ENCODE results near the gene CAPN10.

Gene CAPN10

GRCh38 chr2:240618776-240619175 lies 32.2 kb downstream of the CAPN10 start:
- in situ Hi-C loops (cut with HindIII; ENCODE audit: low sequenced_read_pairs): no loop called here
- H3K4me3 ChIP-seq (ENCODE audit: low read depth, low read length): no peak overlapping the region
- no peak for DNase-seq (ENCODE audit: low read depth, low spot score)
- TF ChIP-seq CTCF (IDR thresholded peaks at IDR 0.05; ENCODE audit: low read depth, low read length): no peak

GRCh38 chr2:240619506-240620148 lies 33.1 kb downstream of the CAPN10 start:
- no peak overlapping the region for H3K4me3 ChIP-seq (ENCODE audit: low read depth, low read length)
- no peak for DNase-seq (ENCODE audit: low read depth, low spot score)
- TF ChIP-seq CTCF (IDR thresholded peaks at IDR 0.05; ENCODE audit: low read depth, low read length): no peak
- in situ Hi-C loops (cut with HindIII; ENCODE audit: low sequenced_read_pairs): no loop called here

GRCh38 chr2:240620149-240620731 lies 33.7 kb downstream of the CAPN10 start:
- H3K4me3 ChIP-seq (ENCODE audit: low read depth, low read length): no peak overlapping the region

GRCh38 chr2:240620859-240621258 lies 34.3 kb downstream of the CAPN10 start:
- TF ChIP-seq CTCF (IDR thresholded peaks at IDR 0.05; ENCODE audit: low read depth, low read length): no peak
- in situ Hi-C loops (cut with HindIII; ENCODE audit: low sequenced_read_pairs): no loop called here
- H3K4me3 ChIP-seq (ENCODE audit: low read depth, low read length): no peak overlapping the region
- no peak for DNase-seq (ENCODE audit: low read depth, low spot score)

More at GRCh38 chr2:240620149-240620731, 33.7 kb downstream of the CAPN10 start:
- DNase-seq (ENCODE audit: low read depth, low spot score): no peak
- no peak for TF ChIP-seq CTCF (IDR thresholded peaks at IDR 0.05; ENCODE audit: low read depth, low read length)
- in situ Hi-C loops (cut with HindIII; ENCODE audit: low sequenced_read_pairs): no loop called here

GRCh38 chr2:240622060-240622411 lies 35.5 kb downstream of the CAPN10 start:
- no peak overlapping the region for H3K4me3 ChIP-seq (ENCODE audit: low read depth, low read length)
- no peak for DNase-seq (ENCODE audit: low read depth, low spot score)
- TF ChIP-seq CTCF (IDR thresholded peaks at IDR 0.05; ENCODE audit: low read depth, low read length): no peak
- in situ Hi-C loops (cut with HindIII; ENCODE audit: low sequenced_read_pairs): no loop called here

GRCh38 chr2:240622531-240623235 lies 36.1 kb downstream of the CAPN10 start:
- peak; percentile 22 for DNase-seq (ENCODE audit: low read depth, low spot score)
- TF ChIP-seq CTCF (IDR thresholded peaks at IDR 0.05; ENCODE audit: low read depth, low read length): no peak
- H3K4me3 ChIP-seq (ENCODE audit: low read depth, low read length): no peak overlapping the region
- in situ Hi-C loops (cut with HindIII; ENCODE audit: low sequenced_read_pairs): no loop called here

Measured in astrocyte of the spinal cord (primary cell).